Hematopoietic multipotent progenitor cell (in vitro differentiated cells): ENCODE results near the gene C2orf74. TPM values are rescaled to one million over a fixed set of nuclear protein-coding genes. Genes with fewer than 3 reads are reported as not detected.

Experiments
- DNase-seq, 3 donors: peaks; one replicate each; pipeline ENCODE4 v3.0.0-alpha.2; 2011 to 2015; ENCODE audit warnings: low read depth in 2 of 3, low spot score in 2 of 3
- total RNA-seq: library from RNA; depleted of rRNA; stranded (reverse); fragments of >200 nt; gene quantifications from one replicate; pipeline ENCODE4 v1.2.3, GENCODE V29; 2012

C2orf74 gene
- total RNA-seq, 1 donor: 4.8 TPM

- no peak for DNase-seq
Observed at GRCh38 chr2:61210332-61210981, 48.5 kb downstream of the C2orf74 start.

GRCh38 chr2:61214171-61214570 is 52.2 kb downstream of the C2orf74 start:
- no peak for DNase-seq

Other genes with a start within 250 kb of the C2orf74 start
- gene PEX13, start 144.5 kb upstream of the C2orf74 start, total RNA-seq: 20.7 TPM
- 5.7 TPM for gene PUS10, start 143.9 kb upstream of the C2orf74 start, total RNA-seq
- gene SANBR, start 96.3 kb upstream of the C2orf74 start, total RNA-seq: 4.6 TPM